AG04450 (cell line): Measurements from ENCODE around the gene C2CD2. TPM values are rescaled to one million over a fixed set of nuclear protein-coding genes. Genes with fewer than 3 reads are reported as not detected.

Source experiments
- CTCF ChIA-PET: fragments of 300-600, 350-600 bp; formaldehyde crosslinking; extraction: SDS; loops from one replicate; lab custom pipeline; 2022; ENCODE audit warnings: antibody characterized with exemption, inconsistent platforms; lab: Charles Lee
- POLR2A ChIA-PET: fragments of 350-600 bp; formaldehyde crosslinking; extraction: SDS; loops from one replicate; lab custom pipeline; 2021; ENCODE audit warnings: antibody characterized with exemption, inconsistent platforms; lab: Yijun Ruan, JAX
- DNase-seq: peaks from one replicate; pipeline ENCODE4 v3.0.0-alpha.2; 2011; ENCODE audit warnings: low read depth, low spot score
- H3K27ac ChIP-seq: one replicate; pipeline ENCODE4 v1.5.1; 2012; ENCODE audit warnings: low read depth, low read length, control low read depth
- H3K27me3 ChIP-seq: one replicate; pipeline ENCODE4 v1.6.0; 2012; ENCODE audit warnings: low read length; ENCODE audit not compliant: control insufficient read depth, insufficient read depth
- H3K4me3 ChIP-seq: 2 replicates; pipeline ENCODE4 v1.5.1; 2011; ENCODE audit warnings: mild to moderate bottlenecking, low read depth, low read length, control low read depth
- H3K9me3 ChIP-seq: 2 replicates; pipeline ENCODE4 v1.5.1; 2012; ENCODE audit warnings: low read length; ENCODE audit not compliant: control insufficient read depth, insufficient read depth
- CTCF ChIP-seq: IDR thresholded peaks from 2 replicates; pipeline ENCODE4 v1.5.1; 2011; ENCODE audit warnings: low read depth, low read length, control low read depth, inconsistent platforms
- polyA plus RNA-seq: library from polyadenylated mRNA; depleted of rRNA; stranded (reverse); fragments of >200 nt; gene quantifications from 2 replicates; pipeline ENCODE4 v1.2.3, GENCODE V29; 2011; rRNA removed
- small RNA-seq: library from RNA; depleted of rRNA; stranded (forward); fragments of <200 nt; gene quantifications from one replicate; pipeline ENCODE3, GENCODE V24; 2012; ENCODE audit warnings: low read depth; ENCODE audit not compliant: insufficient read length

Gene C2CD2
- polyA plus RNA-seq, 1 experiment = 25.4 TPM

GRCh38 chr21:41836166-41837015 is 117.4 kb downstream of the C2CD2 start:
- Histone ChIP-seq H3K27me3 (no peaks in the 10 kb centered on the region), H3K4me3 (no peak overlapping the region), H3K9me3 (no peaks in the 10 kb centered on the region; the same call in 1 of the 2 replicates), H3K27ac (no peak overlapping the region)
- no peak for DNase-seq
- ChIA-PET POLR2A (no interaction called here), CTCF (interaction anchor here (1.1 kb wide), 1 partner anchor 20 kb away, joined by 4 read pairs; no protein-coding TSS in a partner anchor)
- TF ChIP-seq CTCF = no peak

- Histone ChIP-seq H3K9me3 (no peaks in the 10 kb centered on the region; the same call in 1 of the 2 replicates), H3K4me3 (no peak overlapping the region), H3K27ac (no peak overlapping the region), H3K27me3 (no peaks in the 10 kb centered on the region)
- no peak for TF ChIP-seq CTCF
- no peak for DNase-seq
- ChIA-PET POLR2A (no interaction called here), CTCF (interaction anchor here (1.1 kb wide), 1 partner anchor 19 kb away, joined by 4 read pairs; no protein-coding TSS in a partner anchor)
Measured at GRCh38 chr21:41835711-41836154, 118.1 kb downstream of the C2CD2 start.

Small RNAs within 50 kb of the gene (small RNA-seq; reads per million reads assigned to genes)
- not detected for gene RF00334

Other genes starting within 250 kb of the C2CD2 start
- not detected in 2 replicates for gene RIPK4, start 187.0 kb downstream of the C2CD2 start, polyA plus RNA-seq
- 5.1 and 6.5 TPM in 2 replicates for gene PRDM15, start 74.7 kb downstream of the C2CD2 start, polyA plus RNA-seq
- gene ZBTB21, start 56.3 kb upstream of the C2CD2 start, polyA plus RNA-seq = 13.4 and 14.0 TPM in 2 replicates
- gene UMODL1, start 117.3 kb upstream of the C2CD2 start, polyA plus RNA-seq = 0.01 and 0.09 TPM in 2 replicates